HepG2 (cell line): ENCODE measurements around the gene SPHK1. TPM values are rescaled to one million over a fixed set of nuclear protein-coding genes. Genes with fewer than 3 reads are reported as not detected.
A peak's percentile ranks its signal among the peaks of the same experiment; 100 is the strongest.

ENCODE experiments used
- ATM ChIP-seq: fragments of 450-650 bp; IDR thresholded peaks from 2 replicates; pipeline ENCODE4 v1.7.1; 2017; ENCODE audit warnings: mild to moderate bottlenecking, borderline replicate concordance
- DPF2 ChIP-seq: sonication (generic); formaldehyde crosslinking; IDR thresholded peaks from 2 replicates; pipeline ENCODE4 v1.4.0; 2020; ENCODE audit warnings: mild to moderate bottlenecking, low read depth, missing genetic modification reagents, borderline replicate concordance
- FOXP1 ChIP-seq, 2 experiments: fragments of 450-650 bp in 1 of 2; IDR thresholded peaks; 2 replicates each; pipeline ENCODE4 v1.6.1; 2017 to 2018; ENCODE audit warnings: antibody characterized with exemption in 1 of 2
- MAFK ChIP-seq, 2 experiments: IDR thresholded peaks in 1 of 2; conservative IDR thresholded peaks in 1 of 2; 2 replicates each; pipeline ENCODE4 v1.6.1; 2011; ENCODE audit warnings: improper control_type of control experiment in 2 of 2, low read length in 2 of 2
- NFKB2 ChIP-seq: sonication (generic); formaldehyde crosslinking; IDR thresholded peaks from 2 replicates; pipeline ENCODE4 v1.4.0; 2020; ENCODE audit warnings: missing genetic modification reagents, borderline replicate concordance
- NPAS2 ChIP-seq: sonication (generic); formaldehyde crosslinking; IDR thresholded peaks from 2 replicates; pipeline ENCODE4 v1.8.0; 2022; ENCODE audit warnings: mild to moderate bottlenecking, missing genetic modification reagents, borderline replicate concordance
- NR2F6 ChIP-seq, 2 experiments: IDR thresholded peaks; 2 replicates each; pipeline ENCODE4 v1.6.1; 2016; ENCODE audit warnings: antibody characterized with exemption in 1 of 2, mild to moderate bottlenecking in 1 of 2
- POLR2AphosphoS2 ChIP-seq: IDR thresholded peaks from 2 replicates; pipeline ENCODE4 v1.6.1; 2011; ENCODE audit warnings: low read depth, low read length, improper control_type of control experiment
- RBM39 ChIP-seq: fragments of 200-400 bp; formaldehyde crosslinking; IDR thresholded peaks from one replicate; pipeline ENCODE4 v1.6.1; 2018; ENCODE audit warnings: antibody characterized with exemption, mild to moderate bottlenecking, low read depth, low read length; ENCODE audit not compliant: poor library complexity, severe bottlenecking
- RFX3 ChIP-seq: IDR thresholded peaks from 2 replicates; pipeline ENCODE4 v1.6.1; 2016; ENCODE audit warnings: missing biosample characterization, missing genetic modification reagents
- SNAPC2 ChIP-seq: sonication (generic); formaldehyde crosslinking; IDR thresholded peaks from 2 replicates; pipeline ENCODE4 v1.8.1; 2022; ENCODE audit warnings: mild to moderate bottlenecking, missing genetic modification reagents
- TERF1 ChIP-seq: sonication (generic); formaldehyde crosslinking; IDR thresholded peaks from 2 replicates; pipeline ENCODE4 v1.8.0; 2022; ENCODE audit warnings: mild to moderate bottlenecking, missing genetic modification reagents, moderate library complexity
- WIZ ChIP-seq: sonication (generic); formaldehyde crosslinking; IDR thresholded peaks from 2 replicates; pipeline ENCODE4 v1.5.1; 2020; ENCODE audit warnings: mild to moderate bottlenecking, missing genetic modification reagents
- ZBTB1 ChIP-seq: sonication (generic); formaldehyde crosslinking; IDR thresholded peaks from 2 replicates; pipeline ENCODE4 v1.4.0; 2020; ENCODE audit warnings: missing genetic modification reagents, borderline replicate concordance
- ZFP37 ChIP-seq: sonication (generic); formaldehyde crosslinking; IDR thresholded peaks from 2 replicates; pipeline ENCODE4 v1.4.0; 2020; ENCODE audit warnings: missing genetic modification reagents, borderline replicate concordance
- ZFP90 ChIP-seq: sonication (generic); formaldehyde crosslinking; IDR thresholded peaks from 2 replicates; pipeline ENCODE4 v1.8.0; 2022; ENCODE audit warnings: missing genetic modification reagents, mild to moderate bottlenecking, inconsistent platforms, borderline replicate concordance
- ZNF121 ChIP-seq: sonication (generic); formaldehyde crosslinking; IDR thresholded peaks from 2 replicates; pipeline ENCODE4 v1.5.0; 2020; ENCODE audit warnings: mild to moderate bottlenecking, missing genetic modification reagents
- ZNF160 ChIP-seq: sonication (generic); formaldehyde crosslinking; IDR thresholded peaks from 2 replicates; pipeline ENCODE4 v1.8.0; 2022; ENCODE audit warnings: mild to moderate bottlenecking, inconsistent platforms, missing genetic modification reagents
- ZNF17 ChIP-seq: sonication (generic); formaldehyde crosslinking; IDR thresholded peaks from 2 replicates; pipeline ENCODE4 v1.5.0; 2020; ENCODE audit warnings: mild to moderate bottlenecking, missing genetic modification reagents
- ZNF772 ChIP-seq: sonication (generic); formaldehyde crosslinking; IDR thresholded peaks from 2 replicates; pipeline ENCODE4 v1.5.0; 2020; ENCODE audit warnings: mild to moderate bottlenecking, missing genetic modification reagents
- ZSCAN25 ChIP-seq: sonication (generic); formaldehyde crosslinking; IDR thresholded peaks from 2 replicates; pipeline ENCODE4 v1.8.0; 2022; ENCODE audit warnings: mild to moderate bottlenecking, missing genetic modification reagents
- polyA plus RNA-seq, 8 experiments: library from polyadenylated mRNA; depleted of rRNA in 3 of 8; stranded (reverse) in 7 of 8; unstranded in 1 of 8; fragments of >200 nt; fragmentation: Illumina TruSeq in 4 of 8; extraction: Trizol in 4 of 8; gene quantifications; 2 replicates each; pipeline versions ENCODE4 v1.2.1 to v1.2.3, GENCODE V29; 2011 to 2016; ENCODE audit warnings: low read depth in 4 of 8, missing spikeins in 1 of 8, mixed read lengths in 1 of 8; ENCODE audit not compliant: insufficient read depth in 1 of 8
- total RNA-seq, 5 experiments: library from RNA; depleted of rRNA; stranded (reverse); fragments of >200 nt; fragmentation: Illumina TruSeq; extraction: Trizol; gene quantifications; 2 replicates each; pipeline ENCODE4 v1.2.3, GENCODE V29; 2016; ENCODE audit warnings: low read depth in 1 of 5

The SPHK1 gene
- total and polyA plus RNA-seq, 2 of the 13 experiments (the other 11 are each of a cell fraction or from before 2014, with no cell fraction given): 129 to 160 TPM

- TF ChIP-seq SNAPC2 (CRISPR knock-in tag) (no peak), ZBTB1 (CRISPR knock-in tag) (0 out of 2 replicates have a peak, but pooled peaks have one; percentile 34), FOXP1 (IDR thresholded peaks at IDR 0.05) (no peak), FOXP1 (CRISPR knock-in tag; IDR thresholded peaks at IDR 0.05) (peak; percentile 45; the same call in 1 of the 2 replicates), ZFP90 (peak; percentile 90), ATM (no peak), NFKB2 (peak; percentile 94; the same call in 1 of the 2 replicates), POLR2AphosphoS2 (no peak), RFX3 (CRISPR knock-in tag) (peak; percentile 51; the same call in 1 of the 2 replicates), DPF2 (peak; percentile 52; the same call in 1 of the 2 replicates), ZNF121 (CRISPR knock-in tag) (peak; percentile 69; the same call in 1 of the 2 replicates), WIZ (no peak), NPAS2 (no peak), ZFP37 (CRISPR knock-in tag) (peak; percentile 65; the same call in 1 of the 2 replicates), NR2F6 (IDR thresholded peaks at IDR 0.05) (no peak), NR2F6 (CRISPR knock-in tag; IDR thresholded peaks at IDR 0.05) (peak; percentile 56; the same call in 1 of the 2 replicates), ZSCAN25 (peak; percentile 79), ZNF160 (CRISPR knock-in tag) (peak; percentile 88; the same call in 1 of the 2 replicates), ZNF772 (CRISPR knock-in tag) (peak; percentile 94), TERF1 (CRISPR knock-in tag) (0 out of 2 replicates have a peak, but pooled peaks have one; percentile 66), RBM39 (peak; percentile 58), ZNF17 (no peak), MAFK (conservative IDR thresholded peaks at IDR 0.05 in 1 of 2, IDR thresholded peaks at IDR 0.05 in 1 of 2; ENCODE audit: low read length in 2 of 2) (no peak)
Measured at GRCh38 chr17:76353599-76354316, 30.7 kb upstream of the SPHK1 start, which contains the start of gene PRPSAP1 (continued).
